ENCODE results near the gene AFAP1L2.

The AFAP1L2 gene

DNA sequence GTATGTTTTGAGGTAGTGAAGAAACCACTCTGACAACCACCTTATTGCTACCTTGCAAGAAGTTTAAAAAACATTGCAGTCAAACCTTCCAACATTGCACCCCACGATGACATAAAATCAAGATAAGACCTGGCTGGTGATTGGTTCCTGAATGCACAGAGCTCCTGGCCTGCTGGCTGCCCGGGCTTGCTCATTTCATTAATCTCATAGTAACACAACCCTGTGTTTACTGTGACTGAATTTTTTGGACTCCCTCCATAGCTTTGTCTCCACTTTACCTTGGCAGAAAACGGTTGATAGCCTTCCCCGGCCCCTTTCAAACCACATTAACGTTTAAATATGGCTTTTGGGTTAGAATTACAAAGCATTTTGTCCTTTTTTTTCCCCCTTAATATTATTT lies 137.8 kb downstream of the AFAP1L2 start:
- no peak for DNase-seq (ENCODE audit: low spot score)

GRCh38 chr10:114265392-114266053 lies 138.8 kb downstream of the AFAP1L2 start:
- no peak for DNase-seq (ENCODE audit: low spot score)

DNA sequence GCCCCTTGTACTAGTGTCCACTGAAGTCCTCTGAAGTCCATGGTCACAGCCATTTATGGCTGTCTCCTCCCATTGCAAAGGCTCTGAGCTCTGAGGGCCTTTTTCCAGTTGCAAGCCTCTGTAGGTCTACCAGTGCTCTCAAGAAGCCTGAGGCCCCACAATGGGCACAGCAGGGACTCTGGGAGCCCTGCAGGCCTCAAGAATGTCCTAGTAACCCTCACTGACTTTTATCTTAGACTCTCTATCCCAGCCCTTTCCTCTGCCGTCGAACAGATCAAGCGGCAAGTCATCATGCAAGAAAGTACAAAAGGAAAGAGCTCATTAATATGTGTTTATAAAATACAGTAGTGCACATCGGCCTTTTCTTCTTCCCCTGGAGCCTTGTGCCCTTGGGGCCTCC lies 141.8 kb downstream of the AFAP1L2 start:
- DNase-seq (ENCODE audit: low spot score): no peak

DNA sequence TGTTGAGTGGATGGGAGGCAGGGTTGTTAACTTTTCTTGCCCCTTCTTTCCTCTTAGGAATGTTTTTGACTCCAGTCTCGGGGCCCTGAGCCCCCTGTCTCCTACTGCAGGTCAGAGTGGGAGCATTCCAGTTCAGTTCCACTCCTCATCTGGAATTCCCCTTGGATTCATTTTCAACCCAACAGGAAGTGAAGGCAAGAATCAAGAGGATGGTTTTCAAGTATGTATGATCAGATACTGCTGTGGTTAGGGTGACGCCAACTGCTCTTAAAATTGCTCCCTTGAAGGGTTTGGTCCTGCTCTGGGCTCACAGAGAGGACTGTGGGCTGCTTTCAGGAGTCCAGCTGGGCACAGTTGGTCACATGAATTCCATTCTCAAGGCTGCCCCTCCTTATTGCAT lies 143.2 kb downstream of the AFAP1L2 start:
- DNase-seq (ENCODE audit: low spot score): no peak

DNA sequence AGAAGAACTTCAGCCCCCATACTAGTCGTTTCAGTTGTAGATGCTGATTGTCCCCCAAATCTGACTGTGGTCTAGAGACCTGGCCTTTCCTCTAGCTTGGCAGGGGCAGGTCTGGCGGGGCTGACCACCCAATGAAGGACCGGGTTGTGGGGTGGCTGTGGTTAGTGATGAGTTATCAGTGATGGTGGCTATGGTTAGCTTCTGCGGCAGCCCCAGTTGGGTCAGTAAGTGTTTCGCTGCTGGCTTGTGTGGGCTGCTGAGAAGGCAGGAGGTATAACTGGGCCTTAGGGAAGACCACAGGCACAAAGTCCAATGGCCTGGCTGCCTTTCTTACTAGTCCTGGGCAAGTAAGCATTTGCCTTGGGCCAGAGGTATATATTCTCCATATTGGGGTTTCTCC lies 143.9 kb downstream of the AFAP1L2 start:
- no peak for DNase-seq (ENCODE audit: low spot score)

DNA sequence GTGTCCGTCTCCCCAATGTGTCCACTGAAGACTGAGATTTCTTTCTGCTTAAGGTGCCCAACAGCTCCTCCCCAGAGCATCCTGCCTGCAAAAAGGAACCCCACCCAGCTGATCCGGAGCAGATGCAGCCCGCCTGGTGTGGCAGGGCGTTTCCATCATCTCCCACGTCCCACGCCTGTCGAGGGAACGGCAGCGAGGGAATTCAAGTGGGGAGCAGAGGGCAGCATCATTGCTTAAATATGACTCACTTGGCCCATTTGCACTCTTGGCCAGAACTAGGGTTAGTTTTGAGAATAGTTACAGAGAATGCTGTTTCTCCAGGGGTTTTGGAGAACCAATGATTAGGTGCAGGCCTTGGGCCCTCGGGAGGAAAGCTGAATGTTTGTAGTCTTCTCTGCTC lies 144.5 kb downstream of the AFAP1L2 start:
- DNase-seq (ENCODE audit: low spot score): no peak

DNA sequence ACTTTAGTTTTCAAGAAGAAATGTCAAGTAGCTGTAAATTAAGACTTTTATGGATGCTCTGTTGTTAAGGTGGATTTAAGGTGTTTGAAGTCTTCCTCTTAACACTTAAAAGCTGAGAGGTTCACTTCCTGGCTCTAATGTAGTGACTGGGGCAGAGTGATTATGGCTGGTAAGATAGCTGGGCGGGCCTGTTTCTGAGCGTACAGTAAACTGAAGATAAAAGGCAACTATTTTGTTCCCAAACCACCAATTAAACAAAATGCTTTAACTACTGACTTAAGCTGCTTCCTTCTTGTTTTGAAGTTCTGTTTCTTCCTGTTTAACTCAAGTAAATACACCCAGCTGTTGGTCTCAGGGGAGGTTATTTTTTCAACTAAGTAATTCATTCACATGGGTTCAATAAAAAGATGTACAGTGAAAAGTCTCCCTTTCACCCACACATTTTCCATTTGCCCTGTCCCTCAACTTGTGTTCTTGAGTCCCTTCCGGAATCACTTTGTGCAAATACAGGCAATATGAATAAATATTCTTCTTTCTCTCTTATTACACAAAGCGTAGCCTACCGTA lies 145.9 kb downstream of the AFAP1L2 start:
- DNase-seq (ENCODE audit: low spot score): peak; percentile 59

DNA sequence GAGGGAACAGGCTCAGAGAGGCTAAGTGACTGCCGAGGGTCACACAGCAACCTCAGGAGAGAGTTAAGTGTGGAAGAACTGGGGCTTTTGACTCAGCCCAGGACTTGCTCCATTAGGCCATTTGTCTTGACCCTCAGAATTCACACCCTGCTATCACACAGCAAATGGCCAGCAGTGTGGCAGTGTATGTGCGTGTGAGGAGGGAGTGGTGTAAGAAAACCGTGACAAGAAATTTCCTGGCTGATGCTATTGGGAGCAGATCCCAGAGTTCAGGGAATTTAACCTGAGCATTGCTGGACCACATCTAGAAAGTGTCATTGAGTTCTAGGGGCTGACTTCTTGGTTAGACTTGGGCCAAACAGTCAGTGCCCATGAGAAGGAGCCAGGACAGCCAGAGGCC lies 146.8 kb downstream of the AFAP1L2 start:
- no peak for DNase-seq (ENCODE audit: low spot score)

- DNase-seq (ENCODE audit: low spot score): peak; percentile 24
These were observed 147.5 kb downstream of the AFAP1L2 start for GRCh38 chr10:114256822-114257221.

- no peak for DNase-seq (ENCODE audit: low spot score)
These were observed 148.1 kb downstream of the AFAP1L2 start for GRCh38 chr10:114256008-114256765.

DNA sequence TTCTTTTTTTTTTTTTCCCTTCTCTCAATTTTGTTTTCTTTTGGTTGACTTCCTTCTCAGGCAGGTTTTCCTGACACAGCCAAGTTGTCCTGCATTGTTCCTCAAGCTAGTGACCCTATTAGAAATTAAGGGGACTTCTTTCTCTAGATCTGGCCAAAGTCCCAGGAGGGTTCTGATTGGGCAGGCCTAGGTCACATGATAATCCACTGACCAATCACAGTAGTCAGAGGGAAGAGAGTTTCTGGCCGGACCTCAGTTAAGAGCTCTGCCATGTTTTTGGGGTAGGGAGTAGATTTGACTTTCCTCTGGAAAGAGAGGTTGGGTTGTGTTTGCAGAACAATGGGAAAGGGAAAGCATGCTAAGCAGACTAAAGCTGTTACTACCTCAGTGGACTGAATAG lies 149.1 kb downstream of the AFAP1L2 start:
- DNase-seq (ENCODE audit: low spot score): no peak

- DNase-seq (ENCODE audit: low spot score): no peak
These were observed 151.4 kb downstream of the AFAP1L2 start for GRCh38 chr10:114252883-114253282.

GRCh38 chr10:114252092-114252491 lies 152.2 kb downstream of the AFAP1L2 start:
- DNase-seq (ENCODE audit: low spot score): no peak

GRCh38 chr10:114250716-114251115 lies 153.6 kb downstream of the AFAP1L2 start:
- DNase-seq (ENCODE audit: low spot score): no peak

DNA sequence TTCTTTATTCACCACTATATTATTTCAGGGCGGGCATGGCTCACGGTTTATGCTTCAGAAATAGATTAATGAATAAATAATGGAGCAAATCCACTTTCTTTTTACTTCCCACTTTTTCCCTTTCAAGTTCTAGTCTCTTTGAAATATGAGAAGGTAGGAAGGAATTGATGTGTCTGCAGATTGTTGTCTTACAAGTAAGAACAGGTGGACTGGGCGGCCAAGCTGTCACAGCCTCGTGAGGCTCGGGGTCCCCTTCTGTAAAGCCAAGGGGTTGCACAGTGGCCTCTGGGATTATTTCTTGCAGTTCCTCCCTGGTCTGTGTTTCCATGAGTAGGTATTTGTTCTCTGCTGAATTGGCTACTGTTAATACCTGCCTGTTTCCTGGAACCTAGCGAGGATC lies 154.1 kb downstream of the AFAP1L2 start:
- no peak for DNase-seq (ENCODE audit: low spot score)

DNA sequence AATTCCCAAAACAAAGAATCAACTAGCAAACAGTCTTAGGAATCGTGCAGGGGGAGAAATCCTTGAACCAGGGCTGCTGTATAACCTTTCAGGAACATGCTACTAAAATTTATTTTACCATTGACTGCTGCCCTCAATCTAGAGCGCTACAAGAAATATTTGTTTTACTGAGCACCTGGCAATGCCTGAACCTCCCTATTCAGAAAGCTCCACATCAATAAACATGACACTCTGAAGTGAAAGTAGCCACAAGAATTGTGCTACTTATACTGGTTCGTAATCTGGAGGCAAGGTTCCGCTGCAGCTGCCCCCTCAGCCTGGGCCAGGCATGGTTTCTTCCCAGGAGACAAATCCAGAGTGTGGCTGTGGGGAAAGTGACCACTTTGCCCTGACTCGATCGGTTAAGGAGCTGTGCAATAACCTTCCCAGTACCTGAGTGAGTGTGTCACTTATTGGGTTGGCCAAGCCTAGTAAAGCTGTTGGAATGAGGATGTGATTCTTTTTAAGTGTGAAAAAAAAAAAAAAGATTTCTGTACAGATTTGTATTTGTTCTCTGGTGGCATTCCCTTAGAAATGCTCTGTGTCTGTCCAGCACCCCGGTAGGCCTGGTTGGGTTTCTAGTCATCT lies 157.5 kb downstream of the AFAP1L2 start:
- DNase-seq (ENCODE audit: low spot score): peak; percentile 81

DNA sequence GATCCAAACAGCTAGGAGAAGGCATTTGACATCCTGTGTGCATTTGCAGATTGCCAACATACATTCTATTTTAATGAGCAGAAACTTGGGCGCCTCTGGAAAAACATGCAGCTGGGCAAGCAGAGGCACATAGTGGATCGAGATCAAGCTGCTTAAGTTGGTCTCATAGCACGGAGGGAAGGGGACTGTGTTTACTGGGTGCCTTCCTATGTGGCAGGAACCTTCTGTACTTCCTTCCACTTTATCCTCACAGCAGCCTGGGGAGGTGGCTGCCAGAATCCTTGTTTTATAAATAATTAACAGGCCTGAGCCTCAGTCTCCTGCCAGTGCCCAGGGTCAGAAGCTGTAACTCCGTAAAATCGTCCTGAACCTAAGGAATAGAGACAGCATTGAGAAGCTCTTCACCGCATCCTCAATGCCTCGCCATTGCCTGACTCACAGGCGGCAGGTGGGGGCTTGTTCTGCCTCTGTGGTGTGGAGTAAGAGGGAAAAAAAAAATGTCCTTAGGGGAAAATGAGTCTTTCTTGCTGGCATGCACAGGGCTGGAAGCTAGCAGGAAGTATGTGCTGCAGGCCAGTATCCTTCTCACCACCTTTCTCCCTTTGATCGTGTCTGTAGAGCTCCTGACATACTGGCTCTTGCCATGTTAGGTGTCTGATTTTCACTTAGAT lies 159.0 kb downstream of the AFAP1L2 start:
- peak; percentile 18 for DNase-seq (ENCODE audit: low spot score)
